ENCODE measurements around the gene CMKLR1. TPM values are rescaled to one million over a fixed set of nuclear protein-coding genes. Genes with fewer than 3 reads are reported as not detected.
A peak's percentile ranks its signal among the peaks of the same experiment; 100 is the strongest.

Gene CMKLR1
- total and polyA plus RNA-seq, 9 of the 15 experiments (the other 6 are each of a cell fraction or from before 2014, with no cell fraction given), result 0.11 to 1.4 (median 0.20) TPM

DNA sequence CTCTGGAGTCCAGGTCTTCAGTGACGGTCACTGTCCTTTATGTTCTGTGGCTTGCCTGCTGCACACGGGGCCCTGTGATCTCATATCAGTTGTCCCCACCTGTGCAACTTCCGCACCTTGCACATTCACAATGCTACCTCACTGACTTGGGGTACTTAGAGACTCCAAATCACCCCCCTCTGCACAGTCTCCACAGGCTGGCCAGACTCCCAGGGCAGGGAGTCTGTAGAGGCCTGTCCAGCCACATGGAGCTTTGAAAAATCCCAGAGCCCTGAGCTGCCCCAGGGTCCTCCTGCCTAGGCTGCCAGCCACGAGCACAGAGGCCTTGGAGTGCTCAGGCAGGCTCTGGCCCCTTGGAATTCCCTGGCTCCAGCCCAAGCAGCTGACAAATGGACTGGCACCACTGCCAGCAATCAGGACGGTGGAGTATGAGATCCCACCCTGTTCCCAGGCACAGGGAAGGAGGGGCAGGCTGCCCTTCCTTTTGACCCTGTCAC, 26.4 kb downstream of the CMKLR1 start (continued):
- TF ChIP-seq VEZF1 (CRISPR knock-in tag; IDR thresholded peaks at IDR 0.05) (0 out of 2 replicates have a peak, but pooled peaks have one; percentile 19), PCBP1 (IDR thresholded peaks at IDR 0.05; ENCODE audit: low read depth, low read length, poor library complexity, severe bottlenecking) (no peak), ZEB2 (IDR thresholded peaks at IDR 0.05) (peak; percentile 51), SMARCE1 (IDR thresholded peaks at IDR 0.05) (peak; percentile 25; the same call in 1 of the 2 replicates), CBFA2T2 (conservative IDR thresholded peaks at IDR 0.05) (peak; percentile 35), TEAD4 (IDR thresholded peaks at IDR 0.05; ENCODE audit: low read length) (peak; percentile 55; the same call in 1 of the 2 replicates), TEAD4 (CRISPR knock-in tag; IDR thresholded peaks at IDR 0.05; ENCODE audit: borderline replicate concordance) (no peak), MCM7 (IDR thresholded peaks at IDR 0.05) (no peak), SMARCA4 (IDR thresholded peaks at IDR 0.05) (peak; percentile 29; the same call in 1 of the 2 replicates), TAL1 (IDR thresholded peaks at IDR 0.05) (peak; percentile 52), ZNF75A (CRISPR knock-in tag; IDR thresholded peaks at IDR 0.05) (no peak), SPI1 (IDR thresholded peaks at IDR 0.05; ENCODE audit: borderline replicate concordance, low read depth, low read length) (0 out of 2 replicates have a peak, but pooled peaks have one; percentile 38), BRCA1 (IDR thresholded peaks at IDR 0.05) (no peak), BRCA1 (CRISPR knock-in tag; IDR thresholded peaks at IDR 0.05) (no peak), SIRT6 (IDR thresholded peaks at IDR 0.05; ENCODE audit: low read depth, low read length) (no peak), DPF2 (IDR thresholded peaks at IDR 0.05) (peak; percentile 46; the same call in 1 of the 2 replicates)

All from K562 (cell line).